KMS-11 (cell line): ENCODE measurements around the gene KLHL26.

Experiments
- H2AFZ ChIP-seq: fragments of 200-600 bp; sonication (generic); 2 replicates; pipeline ENCODE4 v1.6.1; 2016; ENCODE audit warnings: antibody characterized with exemption, mixed run types, low read depth
- H3K27ac ChIP-seq: fragments of 200-600 bp; sonication (generic); 2 replicates; pipeline ENCODE4 v1.6.1; 2016; ENCODE audit warnings: mild to moderate bottlenecking, mixed run types
- H3K27me3 ChIP-seq: fragments of 200-600 bp; sonication (generic); 2 replicates; pipeline ENCODE4 v1.6.1; 2017; ENCODE audit warnings: mild to moderate bottlenecking, low read depth, mixed run types, moderate library complexity; ENCODE audit not compliant: insufficient read depth
- H3K36me3 ChIP-seq: fragments of 200-600 bp; sonication (generic); 2 replicates; pipeline ENCODE4 v1.6.1; 2017; ENCODE audit warnings: mild to moderate bottlenecking, mixed run types; ENCODE audit not compliant: insufficient read depth
- H3K4me1 ChIP-seq: fragments of 200-600 bp; sonication (generic); 2 replicates; pipeline ENCODE4 v1.6.1; 2016; ENCODE audit warnings: mild to moderate bottlenecking, low read depth, mixed run types; ENCODE audit not compliant: poor library complexity, severe bottlenecking
- H3K4me2 ChIP-seq: fragments of 200-600 bp; sonication (generic); 2 replicates; pipeline ENCODE4 v1.7.0; 2016; ENCODE audit warnings: mild to moderate bottlenecking, mixed run types
- H3K4me3 ChIP-seq: fragments of 200-600 bp; sonication (generic); IDR thresholded peaks from 2 replicates; pipeline ENCODE4 v1.6.1; 2017; ENCODE audit warnings: low read depth, low read length, mixed read lengths; ENCODE audit not compliant: insufficient read depth
- H3K79me2 ChIP-seq: fragments of 200-600 bp; sonication (generic); 2 replicates; pipeline ENCODE4 v1.6.1; 2016; ENCODE audit warnings: low read depth, mixed run types; ENCODE audit not compliant: insufficient read depth
- H3K9ac ChIP-seq: fragments of 200-600 bp; sonication (generic); 2 replicates; pipeline ENCODE4 v1.6.1; 2016; ENCODE audit warnings: mild to moderate bottlenecking, mixed run types
- H4K20me1 ChIP-seq: fragments of 200-600 bp; sonication (generic); 2 replicates; pipeline ENCODE4 v1.6.1; 2016; ENCODE audit warnings: mild to moderate bottlenecking, mixed run types; ENCODE audit not compliant: insufficient read depth
- CTCF ChIP-seq: fragments of 200-600 bp; sonication (generic); conservative IDR thresholded peaks from 2 replicates; pipeline ENCODE4 v1.6.1; 2017; ENCODE audit warnings: low read depth, mild to moderate bottlenecking, antibody characterized with exemption, low read length, moderate library complexity, mixed read lengths

Gene KLHL26

GRCh38 chr19:18656337-18657086, 19.7 kb downstream of the KLHL26 start:
- H3K79me2 ChIP-seq = no peaks in the 10 kb centered on the region
- no peak overlapping the region for H3K4me2 ChIP-seq
- no peak overlapping the region for H3K27ac ChIP-seq
- H3K9ac ChIP-seq = no peak overlapping the region
- no peak for TF ChIP-seq CTCF
- no peaks in the 10 kb centered on the region for H3K36me3 ChIP-seq
- H4K20me1 ChIP-seq = no peaks in the 10 kb centered on the region
- no peak overlapping the region for H3K4me3 ChIP-seq
- no peaks in the 10 kb centered on the region for H3K4me1 ChIP-seq
- H2AFZ ChIP-seq = no peak overlapping the region
- no peaks in the 10 kb centered on the region for H3K27me3 ChIP-seq

- Histone ChIP-seq H3K27ac (no peak overlapping the region), H3K9ac (no peak overlapping the region)
- TF ChIP-seq CTCF = no peak
These were observed 20.9 kb downstream of the KLHL26 start for GRCh38 chr19:18657590-18658365.

GRCh38 chr19:18658366-18658855, 21.6 kb downstream of the KLHL26 start:
- Histone ChIP-seq H3K9ac (no peak overlapping the region), H4K20me1 (no peaks in the 10 kb centered on the region), H3K4me1 (no peaks in the 10 kb centered on the region), H3K4me3 (no peak overlapping the region), H3K27ac (no peak overlapping the region), H3K36me3 (no peaks in the 10 kb centered on the region), H3K4me2 (no peak overlapping the region), H3K27me3 (no peaks in the 10 kb centered on the region), H2AFZ (no peak overlapping the region), H3K79me2 (no peaks in the 10 kb centered on the region)
- TF ChIP-seq CTCF = no peak

More at GRCh38 chr19:18657590-18658365, 20.9 kb downstream of the KLHL26 start:
- no peak overlapping the region for H2AFZ ChIP-seq
- no peak overlapping the region for H3K4me3 ChIP-seq
- H4K20me1 ChIP-seq = no peaks in the 10 kb centered on the region
- no peaks in the 10 kb centered on the region for H3K79me2 ChIP-seq
- H3K4me2 ChIP-seq = no peak overlapping the region
- H3K27me3 ChIP-seq = no peaks in the 10 kb centered on the region
- H3K4me1 ChIP-seq = no peaks in the 10 kb centered on the region
- no peaks in the 10 kb centered on the region for H3K36me3 ChIP-seq

DNA sequence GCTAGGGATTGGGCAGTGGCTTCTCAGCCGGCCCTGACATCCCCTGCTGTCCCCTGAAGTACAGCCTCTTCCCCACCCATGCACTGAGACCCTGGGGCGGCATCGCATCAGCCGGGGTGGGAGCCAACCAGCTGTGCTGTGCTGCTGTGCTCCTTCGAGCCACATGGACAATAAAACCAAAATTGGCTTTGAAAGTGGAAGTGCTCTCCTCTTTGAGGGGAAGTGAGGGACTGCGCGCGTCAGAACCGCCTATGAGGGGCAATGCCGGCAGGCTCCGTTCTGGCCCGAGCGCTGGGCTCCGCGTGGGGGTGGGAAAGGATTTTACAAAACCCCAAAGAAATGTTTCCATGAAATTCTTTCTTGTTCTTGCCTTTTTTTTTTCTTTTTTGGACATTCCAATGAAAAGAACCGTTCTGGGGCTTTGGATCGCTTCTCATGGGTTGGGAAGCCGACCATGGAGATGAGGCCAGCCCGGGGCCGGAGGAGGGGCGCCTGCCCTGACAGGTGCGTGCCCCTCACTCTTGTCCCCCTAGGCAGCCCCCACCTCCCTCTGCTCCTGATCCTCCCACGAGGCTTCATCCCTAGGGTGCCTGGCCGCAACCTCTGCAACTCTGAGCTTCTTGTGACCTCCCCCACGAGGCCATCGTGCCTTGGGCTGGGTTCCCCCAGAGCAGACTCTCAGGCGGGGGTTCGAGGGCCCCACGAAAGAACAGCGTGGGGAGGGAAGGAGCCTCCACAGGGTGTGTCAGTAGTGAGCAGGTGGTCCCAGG, 22.6 kb downstream of the KLHL26 start:
- Histone ChIP-seq H3K4me2 (no peak overlapping the region), H3K79me2 (no peaks in the 10 kb centered on the region)

More for the DNA sequence above, 22.6 kb downstream of the KLHL26 start:
- Histone ChIP-seq H3K4me1 (no peaks in the 10 kb centered on the region), H3K4me3 (no peak overlapping the region), H2AFZ (no peak overlapping the region), H3K27me3 (no peaks in the 10 kb centered on the region), H3K9ac (no peak overlapping the region), H4K20me1 (no peaks in the 10 kb centered on the region), H3K27ac (no peak overlapping the region), H3K36me3 (no peaks in the 10 kb centered on the region)
- no peak for TF ChIP-seq CTCF
